Measurements from ENCODE around the gene TMC6. TPM values are rescaled to one million over a fixed set of nuclear protein-coding genes. Genes with fewer than 3 reads are reported as not detected.

TMC6 gene
- total RNA-seq, 1 donor from 2014 or later: 64.8 TPM

GRCh38 chr17:78126895-78127238 is 1.7 kb downstream of the TMC6 start:
- H3K9me3 ChIP-seq: no peaks in the 10 kb centered on the region
- intact Hi-C loops (cut with DNase I): loop anchor here (5.0 kb wide), 1 partner anchor 50 kb away; no protein-coding TSS in a partner anchor
- TF ChIP-seq POLR2AphosphoS5 (IDR thresholded peaks at IDR 0.05; ENCODE audit: insufficient read depth in 1 of 2, low read depth in 1 of 2) (no peak), CTCF (IDR thresholded peaks at IDR 0.05) (no peak), POLR2A (IDR thresholded peaks at IDR 0.05) (no peak)
- peak overlapping the region; percentile 79 for H3K27ac ChIP-seq
- DNase-seq (ENCODE audit: extremely low spot score in 2 of 2): no peak
- H3K4me1 ChIP-seq: peaks cover 77% of the 10 kb centered on the region
- peak overlapping the region in 1 of 2 donors; percentile 78 for H3K4me3 ChIP-seq
- H3K36me3 ChIP-seq: peaks cover 0 to 7% of the 10 kb centered on the region in 2 donors
- H3K27me3 ChIP-seq: no peaks in the 10 kb centered on the region

GRCh38 chr17:78125976-78126894 is 2.3 kb downstream of the TMC6 start:
- Histone ChIP-seq H3K4me3 (no peak overlapping the region), H3K36me3 (peaks cover 0 to 7% of the 10 kb centered on the region in 2 donors), H3K4me1 (peaks cover 71% of the 10 kb centered on the region), H3K27ac (peak overlapping the region; percentile 47), H3K9me3 (no peaks in the 10 kb centered on the region), H3K27me3 (no peaks in the 10 kb centered on the region)
- intact Hi-C loops (cut with DNase I): loop anchor here (5.0 kb wide), 1 partner anchor 51 kb away; no protein-coding TSS in a partner anchor
- DNase-seq (ENCODE audit: extremely low spot score in 2 of 2): no peak
- TF ChIP-seq POLR2AphosphoS5 (IDR thresholded peaks at IDR 0.05; ENCODE audit: insufficient read depth in 1 of 2, low read depth in 1 of 2) (no peak), POLR2A (IDR thresholded peaks at IDR 0.05) (no peak), CTCF (IDR thresholded peaks at IDR 0.05) (no peak)

- peaks cover 0 to 7% of the 10 kb centered on the region in 2 donors for H3K36me3 ChIP-seq
- no peaks in the 10 kb centered on the region for H3K27me3 ChIP-seq
- no peaks in the 10 kb centered on the region for H3K9me3 ChIP-seq
- H3K27ac ChIP-seq: peak overlapping the region; percentile 47
- TF ChIP-seq POLR2A (IDR thresholded peaks at IDR 0.05): no peak
- TF ChIP-seq POLR2AphosphoS5 (IDR thresholded peaks at IDR 0.05; ENCODE audit: insufficient read depth in 1 of 2, low read depth in 1 of 2): no peak
- no peak for TF ChIP-seq CTCF (IDR thresholded peaks at IDR 0.05)
- no peak for DNase-seq (ENCODE audit: extremely low spot score in 2 of 2)
- intact Hi-C loops (cut with DNase I): loop anchor here (5.0 kb wide), 1 partner anchor 52 kb away; no protein-coding TSS in a partner anchor
- peaks cover 62% of the 10 kb centered on the region for H3K4me1 ChIP-seq
- H3K4me3 ChIP-seq: no peak overlapping the region
Measured at GRCh38 chr17:78125138-78125913, 3.2 kb downstream of the TMC6 start.

- intact Hi-C loops (cut with DNase I): loop anchor here (5.0 kb wide), 1 partner anchor 53 kb away; no protein-coding TSS in a partner anchor
- no peak overlapping the region for H3K4me3 ChIP-seq
- H3K27me3 ChIP-seq: no peaks in the 10 kb centered on the region
- no peak for DNase-seq (ENCODE audit: extremely low spot score in 2 of 2)
- H3K9me3 ChIP-seq: no peaks in the 10 kb centered on the region
- peaks cover 0 to 7% of the 10 kb centered on the region in 2 donors for H3K36me3 ChIP-seq
- H3K27ac ChIP-seq: no peak overlapping the region
- H3K4me1 ChIP-seq: peaks cover 57% of the 10 kb centered on the region
- TF ChIP-seq CTCF (IDR thresholded peaks at IDR 0.05) (no peak), POLR2AphosphoS5 (IDR thresholded peaks at IDR 0.05; ENCODE audit: insufficient read depth in 1 of 2, low read depth in 1 of 2) (no peak), POLR2A (IDR thresholded peaks at IDR 0.05) (no peak)
Measured at GRCh38 chr17:78124836-78125137, 3.8 kb downstream of the TMC6 start.

Data from vagina (tissue), 2 donors.